Muscle of back (tissue), 11 donors: Measurements from ENCODE around the gene SPAG17. TPM values are rescaled to one million over a fixed set of nuclear protein-coding genes. Genes with fewer than 3 reads are reported as not detected.

Experiments
- DNase-seq, 3 donors: peaks; one replicate each; pipeline versions ENCODE4 v3.0.0 to v3.0.0-alpha.2; 2013
- polyA plus RNA-seq, 10 donors: library from polyadenylated mRNA; unstranded; fragments of 120-200 nt; gene quantifications; one replicate each; pipeline ENCODE4 v1.2.1, GENCODE V29; 2013; ENCODE audit not compliant: insufficient read length in 10 of 10

Gene SPAG17
- polyA plus RNA-seq, 10 donors = 0.58 to 2.8 (median 2.1) TPM

DNA sequence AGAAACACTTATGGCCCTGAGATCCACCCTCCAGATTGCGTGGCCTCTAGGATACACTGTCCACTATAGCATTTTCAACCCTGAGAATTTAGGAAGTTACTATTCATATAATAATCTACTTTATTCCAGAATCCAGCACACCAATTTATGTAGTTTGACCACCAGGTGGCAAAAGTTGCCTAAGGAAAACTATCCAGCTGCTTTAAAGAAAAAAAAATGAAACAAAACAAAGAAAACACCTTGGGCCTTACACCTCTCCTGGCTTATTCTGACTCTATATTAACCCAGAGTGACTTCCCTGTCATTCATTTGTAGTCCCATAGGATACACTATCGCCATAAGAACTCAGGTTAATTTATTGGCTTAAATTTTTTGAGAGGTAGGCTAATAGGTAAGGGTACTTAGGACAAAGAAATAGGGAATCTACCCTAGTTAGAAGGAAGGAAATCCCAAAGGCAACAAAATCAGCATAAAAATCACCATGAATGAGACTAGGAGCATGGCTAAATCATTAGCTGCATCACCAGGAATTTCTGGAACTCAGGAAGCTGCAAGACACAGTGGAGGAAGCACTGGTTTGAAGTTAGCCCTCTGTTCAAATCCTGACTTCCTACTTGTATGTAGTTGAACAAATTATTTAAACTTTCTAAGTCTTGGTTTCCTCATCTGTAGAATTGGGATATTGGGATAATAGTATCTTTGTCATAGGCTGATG lies 107.5 kb downstream of the SPAG17 start:
- DNase-seq = peak in 2 of 3 donors; percentile 59 to 75

DNA sequence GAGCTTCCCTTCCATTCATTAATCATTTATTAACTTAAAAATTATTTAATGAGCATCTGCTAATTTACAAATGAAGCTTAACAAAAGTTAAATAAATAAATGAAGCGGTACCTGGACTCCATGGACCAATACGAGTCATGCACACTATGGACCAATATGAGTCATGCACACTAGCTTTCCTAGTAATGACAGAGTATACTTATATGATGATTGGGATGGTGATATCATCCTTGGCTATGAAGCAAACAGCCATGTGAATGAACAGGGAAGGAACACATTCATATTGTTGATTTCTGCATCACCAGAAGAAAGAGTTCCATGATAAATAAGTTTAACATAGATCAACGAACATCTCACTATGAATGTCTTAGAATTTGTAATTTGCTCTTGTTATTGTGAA lies 109.9 kb downstream of the SPAG17 start:
- DNase-seq = peak in 1 of 3 donors; percentile 52

DNA sequence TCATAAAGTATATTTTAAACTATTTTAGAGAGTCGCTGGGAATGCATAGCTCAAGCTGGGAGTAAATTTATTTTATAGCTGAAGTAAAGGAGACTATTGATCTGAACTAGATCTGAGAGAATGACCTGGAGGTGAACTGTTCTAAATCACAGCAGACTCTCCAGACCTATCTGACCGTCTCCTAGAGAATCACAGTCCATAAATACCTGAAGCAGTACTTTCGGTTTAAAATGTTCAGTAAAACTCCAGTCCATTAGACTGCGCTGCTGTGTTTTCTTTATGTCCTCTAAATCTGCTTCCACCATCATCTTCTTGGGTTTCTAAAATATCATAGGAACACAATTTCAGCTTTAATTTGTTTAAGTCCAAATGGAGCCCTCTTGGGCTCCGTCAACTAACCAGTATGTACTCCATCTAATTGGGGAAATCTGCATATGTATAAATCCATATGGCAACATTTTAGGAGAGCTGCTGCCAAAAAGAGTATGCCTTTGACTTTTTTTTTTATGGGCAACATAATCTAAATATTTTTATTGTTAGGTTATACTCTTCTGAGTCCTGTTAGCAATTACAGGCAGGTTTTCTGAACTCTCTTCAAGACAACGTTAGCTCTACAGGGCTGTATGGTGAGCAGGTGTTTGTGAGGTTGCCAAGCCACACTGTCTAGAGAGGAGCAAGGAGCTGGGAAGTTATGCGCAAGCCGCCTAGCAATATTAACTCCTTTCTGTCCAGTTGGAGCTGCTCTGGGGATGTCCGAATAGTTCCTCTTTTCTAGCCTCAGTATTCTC lies 111.2 kb downstream of the SPAG17 start:
- peak; percentile 78 to 89 (median 81) for DNase-seq

DNA sequence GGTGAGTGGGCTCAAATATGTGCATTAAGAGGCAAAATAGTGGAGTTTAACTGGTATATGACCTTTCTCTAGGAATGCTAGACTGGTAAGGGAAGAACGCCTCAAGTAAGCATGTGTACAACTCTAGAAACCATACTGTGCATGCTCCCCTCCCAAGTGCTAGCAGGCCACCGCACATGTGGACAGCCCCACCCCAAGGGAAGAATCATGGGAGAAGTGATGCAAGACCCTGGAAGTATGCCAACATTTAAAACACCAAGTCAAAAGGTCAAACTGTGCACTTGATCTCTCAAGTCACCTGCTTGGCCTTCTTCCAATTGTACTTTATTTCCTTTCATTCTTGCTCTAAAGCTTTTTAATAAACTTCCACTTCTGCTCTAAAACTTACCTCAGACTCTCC lies 135.0 kb downstream of the SPAG17 start:
- DNase-seq = no peak

DNA sequence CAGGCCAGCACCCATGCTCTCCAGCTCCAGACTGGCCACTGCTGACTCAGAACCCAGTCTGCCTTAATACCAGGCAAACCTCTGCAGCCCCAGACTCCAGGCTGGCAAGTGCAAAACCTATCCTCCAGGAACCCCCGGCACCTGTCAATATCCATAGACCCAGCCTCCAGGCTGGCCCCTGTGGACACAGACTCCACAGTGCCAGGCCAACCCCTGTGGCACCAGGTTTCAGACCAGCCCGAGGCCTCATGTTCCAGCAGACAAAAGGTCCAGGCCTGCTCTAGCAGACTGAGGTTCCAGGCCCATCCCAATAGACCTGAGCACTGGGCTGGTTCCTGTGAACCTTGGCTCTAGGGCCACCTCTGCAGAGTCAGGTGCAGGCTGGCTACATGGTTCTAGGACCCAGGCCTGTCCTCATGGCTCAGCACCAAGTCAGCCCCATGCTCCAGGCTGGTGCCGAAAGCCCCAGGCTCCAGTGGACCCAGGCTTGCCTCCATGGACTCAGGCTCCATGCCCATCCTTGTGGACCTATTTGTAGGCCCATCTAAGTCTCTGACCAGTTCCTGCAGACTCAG lies 137.3 kb downstream of the SPAG17 start:
- DNase-seq = no peak

DNA sequence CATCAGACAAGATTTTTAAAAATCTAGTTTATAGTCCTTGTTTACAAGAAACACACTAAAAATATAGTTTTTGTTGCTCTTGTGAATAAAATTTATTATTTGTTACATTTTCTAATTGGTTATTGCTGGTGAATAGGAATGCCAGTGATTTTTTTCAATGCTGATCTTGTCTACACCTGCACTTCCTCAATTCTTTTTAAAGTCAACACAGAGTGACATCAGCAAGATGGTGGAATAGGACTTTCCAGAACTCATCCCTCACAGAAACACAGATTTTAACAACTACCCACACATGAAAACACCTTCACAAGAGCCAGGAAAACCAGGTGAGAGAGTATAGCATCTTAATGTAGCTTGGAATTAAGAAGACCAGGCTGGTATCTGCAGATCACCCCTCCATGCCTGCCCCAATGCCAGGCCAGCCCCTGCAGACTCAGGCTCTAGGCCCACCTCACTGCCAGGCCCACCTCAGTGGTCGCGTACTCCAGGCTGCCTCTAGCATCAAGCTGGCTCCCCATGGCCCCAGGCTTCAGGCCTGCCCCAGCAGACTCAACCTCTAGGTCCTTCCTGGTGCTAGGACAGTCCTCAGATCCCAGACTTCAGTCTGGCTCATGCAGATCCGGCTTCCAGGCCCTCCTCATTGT lies 137.9 kb downstream of the SPAG17 start:
- no peak for DNase-seq

DNA sequence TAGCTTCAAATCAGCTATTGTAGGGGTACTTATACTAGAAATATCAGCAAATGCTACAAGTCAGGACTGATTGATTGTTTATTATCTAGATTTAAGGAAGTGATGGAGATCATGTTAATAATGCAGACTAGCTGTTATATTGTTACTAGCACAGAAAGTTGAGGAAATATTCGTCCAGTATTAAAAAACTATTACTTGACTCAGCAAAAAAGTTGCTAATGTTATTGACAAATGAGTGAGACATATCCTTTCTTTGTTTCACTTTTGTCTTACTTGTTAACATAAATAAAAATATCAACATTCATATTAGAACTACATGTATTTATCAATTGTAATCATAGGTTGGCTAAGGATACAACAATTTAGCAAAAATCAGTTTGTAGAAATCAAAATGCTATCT lies 141.4 kb downstream of the SPAG17 start:
- no peak for DNase-seq

DNA sequence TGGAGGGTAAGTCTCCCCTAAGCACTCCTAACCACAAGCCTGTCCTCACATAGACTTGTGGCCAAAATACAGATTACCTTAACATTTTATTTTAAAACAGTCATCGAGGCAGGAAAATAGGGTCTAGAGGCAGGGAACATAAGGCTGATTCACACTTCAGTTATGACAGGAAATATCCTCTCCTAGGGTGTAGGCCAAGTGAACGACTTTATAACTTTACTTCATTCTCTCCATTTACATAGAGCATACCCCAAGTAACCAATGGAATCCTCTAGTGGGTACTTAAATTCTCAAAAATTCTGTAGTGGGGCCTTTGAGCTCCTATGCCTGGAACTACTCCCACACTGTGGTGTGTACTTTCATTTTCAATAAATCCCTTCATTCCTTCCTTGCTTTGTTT lies 142.5 kb downstream of the SPAG17 start:
- DNase-seq = peak in 1 of 3 donors; percentile 14

DNA sequence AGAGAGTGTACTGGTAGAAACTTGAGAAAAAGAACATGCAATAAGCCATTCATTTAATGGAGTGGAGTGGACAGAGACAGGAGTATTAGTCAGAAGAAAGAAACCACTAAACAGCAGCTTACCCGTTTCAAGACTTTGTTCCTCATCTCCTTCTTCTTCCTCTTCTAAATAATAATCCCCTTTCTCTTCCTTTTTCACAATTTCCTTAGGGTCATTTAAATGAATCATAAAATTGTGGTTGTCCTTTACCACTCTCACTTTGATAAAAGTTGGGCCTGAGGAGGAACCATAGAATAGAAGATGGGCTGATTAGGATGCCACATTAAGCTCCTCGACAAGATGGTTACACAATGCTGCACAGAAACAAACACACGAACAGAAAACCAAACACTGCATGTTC lies 145.9 kb downstream of the SPAG17 start:
- no peak for DNase-seq

DNA sequence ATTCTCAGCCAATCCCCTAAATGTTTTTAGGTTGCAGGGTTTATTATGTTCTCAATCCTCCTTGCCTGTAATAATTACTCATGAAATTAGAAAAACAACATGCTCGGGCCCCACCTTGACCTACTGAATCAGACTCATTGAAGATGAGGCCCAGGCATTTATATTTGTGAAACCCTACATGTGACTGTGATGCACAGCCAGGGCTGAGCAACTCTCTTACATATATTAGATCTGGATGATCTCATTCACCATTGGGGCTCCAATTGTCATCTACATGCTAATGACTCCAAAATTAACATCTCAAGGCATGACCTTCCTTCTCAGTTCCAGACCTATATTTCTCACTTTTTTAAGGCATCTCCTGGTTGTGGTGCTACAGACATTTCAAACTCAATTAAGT lies 152.1 kb downstream of the SPAG17 start:
- no peak for DNase-seq

DNA sequence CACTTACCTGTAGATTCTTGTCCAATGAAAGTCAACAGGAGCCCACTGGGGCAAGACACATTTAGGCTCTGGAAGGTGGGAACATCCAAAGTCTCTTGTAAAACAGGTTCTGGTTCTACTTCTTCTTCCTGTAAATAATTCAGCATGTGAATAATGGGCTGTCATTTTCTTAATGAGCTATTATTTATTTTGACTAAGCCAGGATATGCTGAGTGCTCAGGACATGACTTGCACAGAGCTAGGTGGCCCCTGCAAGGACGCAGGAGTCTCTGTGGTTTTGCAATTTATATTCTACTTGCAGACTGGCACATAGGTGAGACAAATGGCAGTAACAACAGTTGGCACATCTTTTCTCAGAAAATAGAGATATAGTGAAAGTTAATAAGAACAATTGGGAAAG lies 156.8 kb downstream of the SPAG17 start:
- no peak for DNase-seq

DNA sequence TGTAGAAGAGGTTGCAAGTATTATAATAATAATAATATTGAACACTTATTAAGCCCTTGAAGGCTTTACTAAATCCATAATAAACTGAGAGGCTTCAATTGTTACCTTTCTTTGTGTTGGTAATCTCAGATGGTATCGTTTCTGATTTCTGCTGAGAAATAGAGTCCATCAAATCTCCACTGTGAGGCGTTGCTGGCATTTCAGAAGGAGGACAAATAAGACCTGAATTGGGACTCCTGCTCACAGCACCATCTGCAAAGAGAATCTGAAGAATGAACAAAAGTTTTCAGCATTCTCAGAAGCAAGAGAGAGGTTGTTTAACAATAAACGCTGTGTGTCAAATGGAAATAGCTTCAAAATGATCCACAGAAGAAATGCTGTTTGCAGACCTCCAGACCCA lies 161.8 kb downstream of the SPAG17 start:
- peak; percentile 0 to 30 (median 10) for DNase-seq

DNA sequence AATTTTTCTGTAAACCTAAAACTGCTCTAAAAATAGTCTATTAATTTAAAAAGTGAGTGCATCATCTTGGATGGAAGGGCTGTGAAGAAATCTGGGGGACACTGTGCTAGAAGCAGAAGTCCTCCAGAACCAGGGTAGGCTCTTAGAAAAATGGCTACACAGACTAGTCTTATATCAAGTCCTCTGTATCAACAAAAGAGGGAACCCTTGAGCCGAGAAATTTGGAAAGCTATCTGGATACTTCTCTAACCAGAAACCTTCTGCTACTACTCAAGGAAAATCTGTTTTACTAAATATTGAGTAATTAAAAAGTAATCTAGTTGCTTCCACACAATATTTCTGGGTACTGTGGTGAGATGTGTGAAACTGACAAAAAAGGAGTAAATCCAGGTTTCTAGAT lies 163.4 kb downstream of the SPAG17 start:
- DNase-seq = peak in 2 of 3 donors; percentile 5 to 24

DNA sequence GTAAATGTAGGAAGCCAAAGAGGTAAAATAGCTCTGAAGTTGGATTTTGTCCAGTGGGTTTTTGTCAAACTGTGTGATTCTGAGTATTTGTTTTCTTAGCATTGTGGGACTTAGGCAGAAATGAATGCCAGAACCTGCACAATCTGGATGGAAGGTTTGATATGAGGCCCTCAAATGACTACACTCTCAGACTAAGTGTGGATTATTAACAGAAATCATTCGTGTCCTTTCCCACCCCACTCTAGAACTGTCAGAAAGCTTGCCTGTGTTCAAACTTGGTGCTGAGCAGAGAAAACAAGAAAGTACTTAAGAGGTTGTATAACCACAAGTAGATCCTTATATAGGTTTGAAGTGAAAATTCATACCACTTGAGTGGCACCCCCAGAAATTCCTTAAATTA lies 167.0 kb downstream of the SPAG17 start:
- DNase-seq = no peak

DNA sequence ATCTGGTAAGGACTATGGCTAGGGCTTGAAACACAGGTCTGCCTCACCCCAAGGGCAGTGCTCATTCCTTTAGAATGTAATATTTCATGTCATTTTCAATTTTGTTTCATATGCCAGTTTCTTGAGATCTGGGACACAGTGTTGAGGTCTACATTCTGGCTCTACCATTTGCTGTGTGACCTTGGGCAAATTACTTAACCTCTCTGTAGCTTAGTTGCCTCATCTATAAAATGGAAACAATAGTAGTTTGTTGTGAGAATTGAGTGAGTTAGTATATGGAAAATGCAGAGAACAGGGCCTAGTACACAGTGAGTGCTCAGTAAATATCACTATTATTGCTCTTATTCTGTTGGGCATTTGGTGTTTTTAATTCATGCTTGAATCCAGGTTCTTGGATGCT lies 171.1 kb downstream of the SPAG17 start:
- DNase-seq = no peak

DNA sequence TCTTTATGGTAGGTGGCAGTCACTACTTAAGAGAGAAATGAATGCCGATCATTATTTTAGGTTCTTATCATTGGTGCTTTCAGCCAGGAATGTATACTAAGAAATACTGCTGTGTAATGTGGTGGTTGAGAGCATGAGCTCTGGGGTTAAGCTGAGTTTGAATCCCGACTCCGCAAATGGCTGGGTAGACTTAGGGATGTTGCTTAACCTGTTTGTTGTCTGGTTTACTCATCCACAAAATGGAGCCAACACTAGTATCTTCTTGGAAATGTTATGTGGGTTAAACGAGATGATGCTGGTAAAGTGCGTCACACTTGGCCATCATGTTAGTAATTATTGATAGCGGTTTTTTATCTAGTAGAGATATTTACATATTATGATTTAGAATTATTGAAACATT lies 171.7 kb downstream of the SPAG17 start:
- no peak for DNase-seq

DNA sequence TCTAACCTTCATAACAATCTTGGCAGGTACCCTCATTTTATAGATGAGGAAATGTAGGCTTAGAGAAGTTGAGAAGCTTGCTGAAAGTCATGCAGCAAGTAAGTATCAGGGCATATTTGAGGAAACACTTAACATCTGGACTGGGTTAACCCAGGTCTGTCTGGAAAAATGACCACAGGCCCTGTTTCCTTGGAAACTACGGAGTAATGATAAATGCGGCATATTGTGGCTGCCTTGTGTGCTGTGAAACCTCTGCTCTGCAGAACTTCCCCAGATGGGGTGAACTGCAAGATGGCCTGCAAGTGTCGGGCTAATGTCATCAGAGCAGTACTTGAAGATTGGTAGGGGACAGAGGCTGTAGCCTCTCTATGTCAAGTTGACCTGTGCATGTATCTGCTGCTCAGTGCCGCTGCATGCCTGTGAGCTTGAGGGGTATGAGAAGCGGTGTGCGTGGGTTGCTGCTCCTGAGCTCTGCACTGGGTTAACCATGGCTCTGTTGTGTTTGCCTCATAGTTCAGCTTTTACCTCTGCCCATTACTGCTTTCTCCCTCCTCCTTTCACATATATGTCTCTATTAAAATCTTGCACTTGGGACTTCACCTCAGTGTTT lies 172.4 kb downstream of the SPAG17 start:
- no peak for DNase-seq

DNA sequence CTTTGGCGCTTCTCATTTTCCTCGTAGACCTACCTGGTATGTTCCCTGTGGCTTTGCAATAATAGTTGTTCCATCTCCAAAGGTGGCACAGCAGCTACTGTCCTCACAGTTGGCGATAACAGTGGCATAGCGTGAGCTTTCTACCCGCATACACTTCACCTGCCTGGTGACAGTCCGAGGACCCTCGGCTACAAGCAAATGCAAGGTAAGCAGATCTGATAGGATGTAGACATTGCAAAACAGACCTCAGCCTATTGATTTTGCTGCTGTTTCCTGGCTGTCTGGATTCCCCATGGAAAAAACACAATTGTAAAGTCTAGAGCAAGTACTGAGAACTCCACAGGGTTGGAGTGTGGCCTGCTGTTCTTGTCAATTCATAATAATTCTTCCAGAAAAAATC lies 177.0 kb downstream of the SPAG17 start:
- no peak for DNase-seq

DNA sequence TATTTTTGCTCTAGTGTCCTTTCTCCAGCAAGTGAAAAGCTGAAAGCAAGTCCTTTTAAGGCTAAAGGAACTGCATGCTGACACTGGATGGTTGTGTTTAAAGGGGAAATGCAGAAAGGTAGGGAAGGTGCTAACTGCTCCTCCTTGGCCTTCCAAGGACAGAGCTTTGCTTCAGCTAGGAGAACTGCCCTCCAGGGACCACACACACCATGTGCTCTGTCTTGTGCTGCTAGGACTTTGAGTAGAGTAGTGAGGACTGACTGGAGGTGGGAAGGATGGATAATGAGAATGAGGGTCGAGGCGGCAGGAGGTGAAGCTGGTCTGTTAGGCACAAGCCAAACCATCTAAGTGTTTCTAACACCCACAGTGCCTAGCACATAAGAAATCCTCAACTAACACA lies 177.6 kb downstream of the SPAG17 start:
- no peak for DNase-seq

DNA sequence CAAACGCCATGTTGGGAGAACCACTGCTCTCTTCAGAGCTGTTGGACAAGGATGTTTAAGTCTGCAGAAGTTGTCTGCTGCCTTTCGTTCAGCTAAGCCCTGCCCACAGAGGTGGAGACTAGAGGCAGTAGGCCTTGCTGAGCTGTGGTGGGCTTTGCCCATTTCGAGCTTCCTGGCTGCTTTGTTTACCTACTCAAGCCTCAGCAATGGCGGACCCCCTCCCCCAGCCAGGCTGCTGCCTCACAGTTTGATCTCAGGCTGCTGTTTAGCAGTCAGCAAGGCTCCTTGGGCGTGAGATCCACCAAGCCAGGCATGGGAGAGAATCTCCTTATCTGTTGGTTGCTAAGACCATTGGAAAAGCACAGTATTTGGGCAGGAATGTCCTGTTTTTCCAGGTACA lies 180.7 kb downstream of the SPAG17 start:
- DNase-seq = no peak

DNA sequence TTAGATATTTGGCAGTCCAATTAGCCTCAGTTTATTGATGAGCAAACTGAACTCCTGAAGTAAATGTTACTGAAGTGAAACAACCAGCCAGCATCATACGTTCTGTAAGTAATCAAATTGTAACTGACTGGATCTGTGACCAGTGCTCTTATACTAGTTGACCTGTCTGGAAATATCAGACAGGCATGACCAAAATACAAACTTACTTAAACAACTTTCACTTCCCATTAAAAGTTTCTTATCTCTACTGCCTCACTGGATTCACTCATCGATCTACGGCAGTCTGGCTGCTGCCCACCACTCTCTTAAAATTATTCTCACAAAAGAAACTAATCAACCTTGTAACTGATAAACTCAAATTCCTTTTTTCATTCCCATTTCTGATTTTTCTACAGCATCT lies 199.1 kb downstream of the SPAG17 start:
- DNase-seq = no peak

DNA sequence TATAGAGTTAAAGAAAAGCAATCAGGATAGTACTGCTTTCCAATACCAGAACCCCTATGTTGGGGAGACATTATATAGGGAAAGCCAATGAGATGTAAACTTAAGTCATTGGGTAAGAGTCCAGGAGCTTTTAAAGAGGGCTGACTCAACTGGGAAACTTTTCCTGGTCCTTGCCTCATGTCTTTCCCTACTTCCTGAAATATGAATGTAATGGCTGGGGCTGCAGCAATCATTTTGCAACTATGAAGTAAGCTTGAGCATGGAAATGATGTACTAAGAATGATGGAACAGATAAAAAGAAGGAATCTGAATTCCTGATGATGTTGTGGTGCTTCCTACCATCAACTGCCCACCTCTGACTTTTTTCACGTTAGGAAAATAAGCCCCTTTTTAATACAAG lies 199.8 kb downstream of the SPAG17 start:
- no peak for DNase-seq
